ENCODE measurements around the gene FSTL3. TPM values are rescaled to one million over a fixed set of nuclear protein-coding genes. Genes with fewer than 3 reads are reported as not detected.

FSTL3 gene
- total RNA-seq, 1 donor from 2014 or later, result 7.7 TPM

GRCh38 chr19:677601-678436 lies 1.6 kb downstream of the FSTL3 start:
- no peak for DNase-seq
- Mint-ChIP-seq H3K36me3 (ENCODE audit: low read depth) (no peaks in the 10 kb centered on the region), H3K4me3 (no peak overlapping the region), H3K4me1 (peaks cover 4% of the 10 kb centered on the region), H3K9me3 (no peaks in the 10 kb centered on the region), H3K27ac (no peak overlapping the region), H3K27me3 (peaks cover 13% of the 10 kb centered on the region)
- intact Hi-C loops (cut with micrococcal nuclease), result no loop called here

- peaks cover 10% of the 10 kb centered on the region for H3K27me3 Mint-ChIP-seq
- peak overlapping the region; percentile 74 for H3K4me3 Mint-ChIP-seq
- intact Hi-C loops (cut with micrococcal nuclease), result no loop called here
- H3K9me3 Mint-ChIP-seq, result no peaks in the 10 kb centered on the region
- H3K36me3 Mint-ChIP-seq (ENCODE audit: low read depth), result no peaks in the 10 kb centered on the region
- H3K27ac Mint-ChIP-seq, result peak overlapping the region; percentile 37
- DNase-seq, result no peak
- H3K4me1 Mint-ChIP-seq, result peaks cover 4% of the 10 kb centered on the region
These were observed 2.7 kb downstream of the FSTL3 start for GRCh38 chr19:678791-679388.

GRCh38 chr19:679418-680286 lies 3.5 kb downstream of the FSTL3 start:
- peak overlapping the region; percentile 74 for H3K4me3 Mint-ChIP-seq
- peak; percentile 82 for DNase-seq
- intact Hi-C loops (cut with micrococcal nuclease), result loop anchor here (1.0 to 2.0 kb wide), 5 partner anchors 16 to 118 kb away; partner anchors contain the start of genes BSG, FGF22, PTBP1 and RNF126
- peaks cover 8% of the 10 kb centered on the region for H3K27me3 Mint-ChIP-seq
- no peaks in the 10 kb centered on the region for H3K36me3 Mint-ChIP-seq (ENCODE audit: low read depth)
- no peaks in the 10 kb centered on the region for H3K9me3 Mint-ChIP-seq
- H3K4me1 Mint-ChIP-seq, result peaks cover 4% of the 10 kb centered on the region
- peak overlapping the region; percentile 76 for H3K27ac Mint-ChIP-seq

- Mint-ChIP-seq H3K9me3 (no peaks in the 10 kb centered on the region), H3K36me3 (ENCODE audit: low read depth) (no peaks in the 10 kb centered on the region), H3K27me3 (peaks cover 3% of the 10 kb centered on the region), H3K4me1 (peaks cover 4% of the 10 kb centered on the region), H3K27ac (peak overlapping the region; percentile 99), H3K4me3 (peak overlapping the region; percentile 88)
- peak; percentile 99 for DNase-seq
- intact Hi-C loops (cut with micrococcal nuclease), result loop anchor here (1.0 to 2.0 kb wide), 6 partner anchors 17 to 117 kb away; partner anchors contain the start of genes BSG, FGF22, PTBP1 and RNF126
These were observed 4.3 kb downstream of the FSTL3 start for GRCh38 chr19:680287-681028.

GRCh38 chr19:681029-682019 lies 5.1 kb downstream of the FSTL3 start:
- no peaks in the 10 kb centered on the region for H3K9me3 Mint-ChIP-seq
- DNase-seq, result no peak
- H3K4me1 Mint-ChIP-seq, result peaks cover 4% of the 10 kb centered on the region
- intact Hi-C loops (cut with micrococcal nuclease), result loop anchor here (1.0 to 2.0 kb wide), 2 partner anchors 23 to 71 kb away; no protein-coding TSS in a partner anchor
- H3K36me3 Mint-ChIP-seq (ENCODE audit: low read depth), result no peaks in the 10 kb centered on the region
- peaks cover 2% of the 10 kb centered on the region for H3K27me3 Mint-ChIP-seq
- H3K4me3 Mint-ChIP-seq, result peak overlapping the region; percentile 88
- H3K27ac Mint-ChIP-seq, result peak overlapping the region; percentile 99

- no peaks in the 10 kb centered on the region for H3K9me3 Mint-ChIP-seq
- H3K36me3 Mint-ChIP-seq (ENCODE audit: low read depth), result no peaks in the 10 kb centered on the region
- H3K4me3 Mint-ChIP-seq, result no peak overlapping the region
- H3K4me1 Mint-ChIP-seq, result peaks cover 4% of the 10 kb centered on the region
- no peaks in the 10 kb centered on the region for H3K27me3 Mint-ChIP-seq
- H3K27ac Mint-ChIP-seq, result no peak overlapping the region
- intact Hi-C loops (cut with micrococcal nuclease), result no loop called here
- DNase-seq, result peak; percentile 59
These were observed 6.6 kb downstream of the FSTL3 start for GRCh38 chr19:682678-683320.

- no peaks in the 10 kb centered on the region for H3K9me3 Mint-ChIP-seq
- H3K4me1 Mint-ChIP-seq, result peaks cover 2% of the 10 kb centered on the region
- intact Hi-C loops (cut with micrococcal nuclease), result no loop called here
- peak; percentile 54 for DNase-seq
- H3K27ac Mint-ChIP-seq, result no peak overlapping the region
- no peak overlapping the region for H3K4me3 Mint-ChIP-seq
- no peaks in the 10 kb centered on the region for H3K36me3 Mint-ChIP-seq (ENCODE audit: low read depth)
- H3K27me3 Mint-ChIP-seq, result no peaks in the 10 kb centered on the region
These were observed 9.3 kb downstream of the FSTL3 start for GRCh38 chr19:685454-685931.

GRCh38 chr19:686589-687297 lies 10.6 kb downstream of the FSTL3 start:
- no peak overlapping the region for H3K27ac Mint-ChIP-seq
- no peaks in the 10 kb centered on the region for H3K4me1 Mint-ChIP-seq
- no peaks in the 10 kb centered on the region for H3K9me3 Mint-ChIP-seq
- H3K4me3 Mint-ChIP-seq, result no peak overlapping the region
- no peaks in the 10 kb centered on the region for H3K36me3 Mint-ChIP-seq (ENCODE audit: low read depth)
- intact Hi-C loops (cut with micrococcal nuclease), result no loop called here
- peak; percentile 51 for DNase-seq
- no peaks in the 10 kb centered on the region for H3K27me3 Mint-ChIP-seq

GRCh38 chr19:687569-688166 lies 11.5 kb downstream of the FSTL3 start:
- no peaks in the 10 kb centered on the region for H3K27me3 Mint-ChIP-seq

GRCh38 chr19:688214-688613 lies 12.0 kb downstream of the FSTL3 start:
- intact Hi-C loops (cut with micrococcal nuclease), result no loop called here
- no peak for DNase-seq
- Mint-ChIP-seq H3K27me3 (no peaks in the 10 kb centered on the region), H3K36me3 (ENCODE audit: low read depth) (no peaks in the 10 kb centered on the region), H3K9me3 (no peaks in the 10 kb centered on the region), H3K4me3 (no peak overlapping the region), H3K27ac (no peak overlapping the region), H3K4me1 (no peaks in the 10 kb centered on the region)

More at GRCh38 chr19:687569-688166, 11.5 kb downstream of the FSTL3 start:
- Mint-ChIP-seq H3K4me1 (no peaks in the 10 kb centered on the region), H3K36me3 (ENCODE audit: low read depth) (no peaks in the 10 kb centered on the region), H3K4me3 (no peak overlapping the region), H3K9me3 (no peaks in the 10 kb centered on the region), H3K27ac (no peak overlapping the region)
- intact Hi-C loops (cut with micrococcal nuclease), result no loop called here
- no peak for DNase-seq

GRCh38 chr19:688992-689391 lies 12.8 kb downstream of the FSTL3 start:
- no peaks in the 10 kb centered on the region for H3K9me3 Mint-ChIP-seq
- H3K4me1 Mint-ChIP-seq, result no peaks in the 10 kb centered on the region
- H3K27me3 Mint-ChIP-seq, result no peaks in the 10 kb centered on the region
- DNase-seq, result no peak
- intact Hi-C loops (cut with micrococcal nuclease), result no loop called here
- no peaks in the 10 kb centered on the region for H3K36me3 Mint-ChIP-seq (ENCODE audit: low read depth)
- no peak overlapping the region for H3K4me3 Mint-ChIP-seq
- no peak overlapping the region for H3K27ac Mint-ChIP-seq

Measured in activated CD4-positive, alpha-beta T cell treated with anti-CD3 and anti-CD28 coated beads, Interleukin-2, amount 10 ng/mL, durations not matched to agents 24 days and 14 days (primary cell).